Duodenal mucosa (tissue), 2 donors: ENCODE data around the gene ZNF26.

Source experiments
- H3K27ac ChIP-seq: one replicate; pipeline ENCODE4 v1.7.0; 2013; ENCODE audit warnings: low read depth, low read length
- H3K27me3 ChIP-seq, 2 donors: one replicate each; pipeline ENCODE4 v1.7.0; 2013; ENCODE audit warnings: low read length in 2 of 2, control low read depth in 1 of 2; ENCODE audit not compliant: insufficient read depth in 2 of 2, control insufficient read depth in 1 of 2
- H3K36me3 ChIP-seq, 2 donors: one replicate each; pipeline ENCODE4 v1.7.0; 2013; ENCODE audit warnings: low read length in 2 of 2, control low read depth in 1 of 2; ENCODE audit not compliant: insufficient read depth in 2 of 2, control insufficient read depth in 1 of 2
- H3K4me1 ChIP-seq, 2 donors: one replicate each; pipeline ENCODE4 v1.7.0; 2013; ENCODE audit warnings: low read length in 2 of 2, control low read depth in 1 of 2; ENCODE audit not compliant: insufficient read depth in 2 of 2, control insufficient read depth in 1 of 2
- H3K4me3 ChIP-seq, 2 donors: one replicate each; pipeline ENCODE4 v1.7.0; 2013; ENCODE audit warnings: low read length in 2 of 2, low read depth in 1 of 2
- H3K9ac ChIP-seq, 2 donors: one replicate each; pipeline ENCODE4 v1.7.0; 2013; ENCODE audit warnings: low read length in 2 of 2, low read depth in 1 of 2
- H3K9me3 ChIP-seq, 2 donors: one replicate each; pipeline ENCODE4 v1.7.0; 2013; ENCODE audit warnings: low read length in 2 of 2, control low read depth in 1 of 2; ENCODE audit not compliant: control insufficient read depth in 1 of 2

ZNF26 gene

DNA sequence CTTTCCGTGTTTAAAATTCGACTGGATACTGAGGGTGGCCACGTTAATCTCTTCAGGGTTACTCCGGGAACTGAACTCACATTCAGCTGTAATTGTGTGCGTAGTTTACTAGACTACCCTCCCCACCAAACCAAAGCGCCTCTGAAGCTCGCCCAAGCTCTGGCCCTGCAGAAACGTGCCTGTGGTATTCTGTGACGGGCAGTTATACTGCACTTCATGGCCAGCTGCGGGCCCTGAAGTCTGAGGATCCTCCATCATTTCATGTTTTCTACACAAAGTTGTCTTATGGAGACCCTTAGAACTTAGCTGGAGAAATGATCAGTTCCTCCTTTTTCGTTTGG lies 688 bp downstream of the ZNF26 start:
- peak overlapping the region; percentile 74 for H3K27ac ChIP-seq
- H3K4me1 ChIP-seq, result peaks cover 10 to 14% of the 10 kb centered on the region in 2 donors
- peak overlapping the region; percentile 97 to 99 for H3K4me3 ChIP-seq
- peak overlapping the region; percentile 75 to 98 for H3K9ac ChIP-seq
- H3K36me3 ChIP-seq, result peaks cover 4 to 20% of the 10 kb centered on the region in 2 donors
- no peaks in the 10 kb centered on the region for H3K27me3 ChIP-seq
- peaks cover 14 to 22% of the 10 kb centered on the region in 2 donors for H3K9me3 ChIP-seq

DNA sequence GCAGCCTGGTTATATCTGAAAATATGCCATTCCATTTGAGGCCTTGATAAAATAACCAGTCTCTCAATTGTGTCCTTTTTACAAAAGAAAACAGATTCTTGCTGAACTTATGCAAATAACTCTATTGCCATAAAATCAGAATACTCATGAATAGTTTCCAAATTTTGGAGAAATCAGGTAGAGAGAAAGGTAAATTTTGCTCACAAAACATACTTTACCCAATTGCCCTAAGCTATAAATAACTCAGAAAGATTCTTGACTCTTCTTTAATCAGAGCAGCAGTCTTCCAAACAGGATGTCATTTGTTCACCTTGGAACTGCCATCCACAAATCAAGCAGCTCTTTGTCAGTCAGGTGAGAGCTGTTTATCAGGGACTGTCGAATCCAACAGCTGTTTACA lies 12.6 kb downstream of the ZNF26 start:
- peaks cover 22 to 32% of the 10 kb centered on the region in 2 donors for H3K36me3 ChIP-seq
- peaks cover 72 to 90% of the 10 kb centered on the region in 2 donors for H3K9me3 ChIP-seq
- H3K4me1 ChIP-seq, result no peaks in the 10 kb centered on the region
- H3K27ac ChIP-seq, result no peak overlapping the region
- no peak overlapping the region for H3K9ac ChIP-seq
- H3K4me3 ChIP-seq, result peak overlapping the region; percentile 3 to 13
- H3K27me3 ChIP-seq, result no peaks in the 10 kb centered on the region

DNA sequence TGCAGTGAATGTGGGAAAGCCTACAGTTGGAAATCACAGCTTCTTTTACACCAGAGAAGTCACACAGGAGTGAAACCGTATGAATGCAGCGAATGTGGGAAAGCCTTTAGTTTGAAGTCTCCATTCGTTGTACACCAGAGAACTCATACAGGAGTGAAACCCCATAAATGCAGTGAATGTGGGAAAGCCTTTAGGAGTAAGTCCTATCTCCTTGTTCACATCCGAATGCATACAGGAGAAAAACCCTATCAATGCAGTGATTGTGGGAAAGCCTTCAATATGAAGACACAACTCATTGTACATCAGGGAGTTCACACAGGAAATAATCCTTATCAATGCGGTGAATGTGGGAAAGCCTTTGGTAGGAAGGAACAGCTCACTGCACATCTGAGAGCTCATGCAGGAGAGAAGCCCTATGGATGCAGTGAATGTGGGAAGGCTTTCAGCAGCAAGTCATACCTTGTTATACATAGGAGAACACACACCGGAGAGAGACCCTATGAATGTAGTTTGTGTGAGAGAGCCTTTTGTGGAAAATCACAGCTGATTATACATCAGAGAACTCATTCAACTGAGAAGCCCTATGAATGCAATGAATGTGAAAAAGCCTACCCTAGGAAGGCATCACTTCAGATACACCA lies 24.6 kb downstream of the ZNF26 start:
- peak overlapping the region; percentile 11 to 34 for H3K4me3 ChIP-seq
- no peaks in the 10 kb centered on the region for H3K27me3 ChIP-seq
- H3K27ac ChIP-seq, result no peak overlapping the region
- no peak overlapping the region for H3K9ac ChIP-seq
- no peaks in the 10 kb centered on the region for H3K4me1 ChIP-seq
- peaks cover 80 to 88% of the 10 kb centered on the region in 2 donors for H3K9me3 ChIP-seq
- peaks cover 66 to 73% of the 10 kb centered on the region in 2 donors for H3K36me3 ChIP-seq

DNA sequence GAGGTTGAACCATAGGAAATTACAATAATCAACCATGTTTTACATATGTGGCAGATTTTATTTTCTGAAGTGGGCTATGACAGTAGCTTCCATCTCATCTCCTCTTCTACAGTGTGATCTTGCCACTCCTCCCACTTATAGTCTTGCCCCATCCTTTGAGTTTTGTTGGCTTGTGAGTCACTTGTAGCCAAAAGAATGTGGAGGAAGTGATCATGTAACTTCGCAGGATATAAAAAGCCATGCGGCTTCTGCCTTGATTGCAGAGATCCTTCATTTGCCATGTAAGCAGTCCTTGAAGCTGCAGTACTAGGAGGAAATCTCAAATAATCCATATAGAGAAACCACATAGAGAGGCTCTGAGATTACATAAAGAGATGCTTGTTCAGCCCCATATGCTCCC lies 37.4 kb downstream of the ZNF26 start:
- H3K4me3 ChIP-seq, result no peak overlapping the region
- H3K27ac ChIP-seq, result no peak overlapping the region
- no peaks in the 10 kb centered on the region for H3K4me1 ChIP-seq
- peaks cover 60 to 62% of the 10 kb centered on the region in 2 donors for H3K9me3 ChIP-seq
- no peaks in the 10 kb centered on the region for H3K27me3 ChIP-seq
- H3K9ac ChIP-seq, result no peak overlapping the region
- no peaks in the 10 kb centered on the region for H3K36me3 ChIP-seq

DNA sequence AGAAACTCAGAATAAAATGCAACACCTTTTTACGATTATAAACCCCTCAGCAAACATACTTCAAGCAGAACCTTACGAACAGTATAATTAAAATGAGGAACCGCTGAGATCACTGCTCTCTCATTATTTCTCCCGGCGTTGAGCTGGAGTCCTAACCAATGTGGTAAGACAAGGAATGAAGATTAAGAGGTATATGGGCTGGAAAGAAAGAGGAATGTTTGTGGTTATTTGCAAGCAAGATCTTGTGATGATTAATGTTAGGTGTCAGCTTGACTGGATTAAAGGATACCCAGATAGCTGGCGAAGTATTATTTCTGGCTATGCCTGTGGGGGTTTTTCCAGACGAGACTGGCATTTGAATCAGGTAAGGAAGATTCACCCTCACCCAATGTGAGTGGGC lies 40.8 kb downstream of the ZNF26 start:
- H3K9me3 ChIP-seq, result peaks cover 49 to 53% of the 10 kb centered on the region in 2 donors
- H3K4me3 ChIP-seq, result peak overlapping the region in 1 of 2 donors; percentile 40
- H3K27me3 ChIP-seq, result no peaks in the 10 kb centered on the region
- H3K36me3 ChIP-seq, result no peaks in the 10 kb centered on the region
- H3K27ac ChIP-seq, result no peak overlapping the region
- H3K4me1 ChIP-seq, result no peaks in the 10 kb centered on the region
- H3K9ac ChIP-seq, result no peak overlapping the region

DNA sequence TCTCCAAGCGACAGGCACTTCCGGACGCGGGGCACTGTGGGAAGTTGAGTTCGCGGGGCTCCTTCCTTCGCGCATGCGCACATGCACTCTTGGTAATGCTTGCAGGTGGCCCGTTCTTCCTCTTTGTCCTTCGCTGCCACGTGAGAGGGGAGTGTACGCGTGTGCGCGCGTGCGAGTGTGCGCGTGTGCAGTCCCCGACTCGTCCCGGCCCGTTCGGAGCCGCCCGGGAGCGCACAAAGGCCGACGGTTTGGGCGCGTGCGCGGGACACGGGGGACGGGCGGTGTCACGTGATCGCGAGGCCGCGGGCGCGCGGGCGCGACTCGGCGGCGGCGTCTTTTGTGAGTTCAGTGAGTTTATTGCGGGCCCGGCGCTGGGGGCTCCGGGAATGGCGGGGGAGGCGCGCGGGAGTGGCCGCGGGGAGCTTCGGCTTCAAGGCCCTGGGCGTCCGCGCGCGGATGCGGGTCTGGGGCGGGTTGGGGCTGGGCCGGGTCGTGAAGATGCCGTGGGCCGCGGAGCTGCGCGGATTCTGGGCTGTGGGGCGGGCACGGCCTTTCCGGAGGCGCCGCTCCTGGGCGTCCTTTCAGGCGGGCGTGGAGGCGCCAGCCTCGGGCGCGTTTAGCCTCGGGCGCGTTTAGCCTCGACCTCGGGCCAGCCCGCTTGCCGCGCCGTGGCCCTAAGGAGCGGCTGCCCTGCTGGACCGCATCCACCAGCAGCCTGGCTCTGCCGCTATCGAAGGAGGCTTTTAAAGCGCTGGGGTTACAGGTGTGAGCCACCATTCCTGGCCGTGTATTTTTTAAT lies 51.2 kb downstream of the ZNF26 start, which contains the start of gene ZNF84:
Gene ZNF84, plus strand, starts transcription at position 303 of the 799 bp plus-strand sequence. CDS start 3,959 bp downstream, outside the sequence.
- Histone ChIP-seq H3K9me3 (peaks cover 44 to 51% of the 10 kb centered on the region in 2 donors), H3K9ac (peak within 1 kb of the TSS; percentile 72 to 73), H3K36me3 (peaks cover 21 to 30% of the 10 kb centered on the region in 2 donors), H3K4me3 (peak within 1 kb of the TSS; percentile 71 to 85), H3K27ac (peak within 1 kb of the TSS; percentile 92), H3K27me3 (no peaks in the 10 kb centered on the region), H3K4me1 (peaks cover 4% of the 10 kb centered on the region in 2 donors)

DNA sequence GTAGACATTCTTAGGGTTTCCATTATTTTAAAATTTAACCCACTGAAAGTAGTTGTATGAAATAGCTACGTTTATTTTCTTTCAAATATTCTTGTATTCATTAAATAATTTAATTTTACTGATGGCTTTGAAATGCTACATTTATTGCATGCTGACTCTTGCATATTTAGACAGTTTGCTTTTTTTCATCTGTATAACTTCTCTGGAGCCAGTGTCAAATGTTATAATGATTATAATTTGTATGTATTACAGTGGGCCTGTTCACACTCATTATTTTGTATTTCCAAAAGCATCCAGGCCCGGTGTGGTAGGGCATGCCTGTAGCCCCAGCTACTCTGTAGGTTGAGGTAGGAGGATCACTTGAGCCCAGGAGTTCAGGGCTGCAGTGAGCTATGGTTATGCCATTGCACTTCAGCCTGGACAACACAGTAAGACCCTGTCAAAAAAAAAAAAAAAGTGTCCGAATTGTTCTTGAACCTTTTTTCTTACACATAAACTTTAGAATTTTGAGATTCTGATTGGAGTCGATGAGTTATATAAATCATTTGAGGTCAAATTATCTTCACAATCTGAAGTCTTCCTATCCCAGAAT lies 52.0 kb downstream of the ZNF26 start:
- Histone ChIP-seq H3K36me3 (peaks cover 26 to 37% of the 10 kb centered on the region in 2 donors), H3K4me1 (peaks cover 4% of the 10 kb centered on the region in 2 donors), H3K4me3 (peak overlapping the region; percentile 71 to 85), H3K9me3 (peaks cover 52 to 56% of the 10 kb centered on the region in 2 donors), H3K27me3 (no peaks in the 10 kb centered on the region), H3K27ac (no peak overlapping the region), H3K9ac (peak overlapping the region; percentile 72 to 73)

DNA sequence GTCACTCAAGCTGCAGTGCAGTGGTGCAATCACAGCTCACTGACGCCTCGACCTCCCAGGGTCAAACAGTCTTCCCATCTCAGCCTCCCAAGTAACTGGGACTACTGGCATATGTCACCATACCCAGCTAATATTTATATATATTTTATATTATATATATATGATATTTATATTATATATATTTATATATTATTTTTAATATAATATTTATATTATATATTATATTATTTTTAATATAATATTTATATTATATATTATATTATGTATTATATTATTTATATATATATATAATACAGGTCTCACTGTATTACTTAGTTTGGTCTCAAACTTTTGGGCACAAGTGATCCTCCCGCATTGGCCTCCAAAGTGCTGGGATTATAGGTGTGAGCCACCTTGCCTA lies 60.5 kb downstream of the ZNF26 start:
- H3K9ac ChIP-seq, result no peak overlapping the region
- H3K36me3 ChIP-seq, result peaks cover 69 to 91% of the 10 kb centered on the region in 2 donors
- no peaks in the 10 kb centered on the region for H3K27me3 ChIP-seq
- peak overlapping the region in 1 of 2 donors; percentile 14 for H3K4me3 ChIP-seq
- H3K9me3 ChIP-seq, result peaks cover 78 to 95% of the 10 kb centered on the region in 2 donors
- no peak overlapping the region for H3K27ac ChIP-seq
- no peaks in the 10 kb centered on the region for H3K4me1 ChIP-seq

DNA sequence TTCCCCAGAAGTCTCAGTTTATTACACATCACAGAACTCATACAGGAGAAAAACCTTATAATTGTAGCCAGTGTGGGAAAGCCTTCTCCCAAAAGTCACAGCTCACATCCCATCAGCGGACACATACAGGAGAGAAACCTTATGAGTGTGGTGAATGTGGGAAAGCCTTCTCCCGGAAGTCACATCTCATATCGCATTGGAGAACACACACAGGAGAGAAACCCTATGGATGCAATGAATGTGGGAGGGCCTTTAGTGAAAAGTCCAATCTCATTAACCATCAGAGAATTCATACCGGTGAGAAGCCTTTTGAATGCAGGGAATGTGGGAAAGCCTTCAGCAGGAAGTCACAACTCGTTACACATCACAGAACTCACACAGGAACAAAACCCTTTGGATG lies 71.3 kb downstream of the ZNF26 start:
- Histone ChIP-seq H3K27ac (no peak overlapping the region), H3K9ac (no peak overlapping the region), H3K4me1 (no peaks in the 10 kb centered on the region), H3K36me3 (peaks cover 42 to 44% of the 10 kb centered on the region in 2 donors), H3K27me3 (no peaks in the 10 kb centered on the region), H3K9me3 (peaks cover 81 to 82% of the 10 kb centered on the region in 2 donors), H3K4me3 (peak overlapping the region; percentile 12 to 40)
